Vagina (tissue), 2 donors: ENCODE data around the gene BNC2.

Experiments used
- POLR2A ChIP-seq, 2 donors: fragments of 450-650 bp; IDR thresholded peaks; one replicate each; pipeline ENCODE4 v1.6.1; 2017; ENCODE audit warnings: antibody characterized with exemption in 2 of 2, mild to moderate bottlenecking in 2 of 2, moderate library complexity in 2 of 2
- TF ChIP-seq, protein P1 (sequence below), 3 experiments: fragments of 450-650 bp in 2 of 3; fragments of 200-600 bp in 1 of 3; sonication (generic) in 1 of 3; IDR thresholded peaks; one replicate each; pipeline ENCODE4 v1.5.1; 2017 to 2019; ENCODE audit warnings: antibody characterized with exemption in 3 of 3, mild to moderate bottlenecking in 2 of 3, moderate library complexity in 2 of 3

DNA sequence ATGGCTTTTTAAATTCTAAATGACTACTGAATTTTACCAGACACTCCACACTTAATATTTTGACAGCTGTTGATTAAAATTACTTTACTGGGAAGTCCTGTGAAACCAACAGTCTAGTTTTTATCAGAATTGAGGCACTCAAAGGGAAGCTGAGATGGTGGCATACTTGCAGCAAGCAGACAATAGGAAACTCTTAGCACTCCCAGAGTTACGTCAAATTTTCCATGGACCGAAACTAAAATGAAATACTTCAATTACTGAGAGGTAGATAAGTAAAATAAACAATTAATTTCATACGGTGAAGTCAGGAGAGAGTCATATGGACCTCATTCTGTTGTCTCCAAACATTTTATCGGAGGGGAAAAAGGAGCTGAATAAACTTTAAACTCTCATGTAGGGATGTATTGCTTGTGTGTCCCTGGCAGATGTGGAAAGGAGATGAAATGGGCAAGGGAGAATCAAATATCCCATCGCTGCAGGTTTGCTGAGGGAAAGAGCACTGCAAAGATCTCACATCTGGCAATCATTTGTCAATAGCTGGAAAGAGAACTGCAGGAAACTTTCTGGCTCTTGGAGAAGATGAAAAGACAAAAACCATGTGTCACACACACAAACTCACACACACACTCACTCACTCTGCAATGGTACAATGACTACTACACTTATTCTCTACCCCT, 189.4 kb downstream of the BNC2 start:
- TF ChIP-seq, protein P1, sequence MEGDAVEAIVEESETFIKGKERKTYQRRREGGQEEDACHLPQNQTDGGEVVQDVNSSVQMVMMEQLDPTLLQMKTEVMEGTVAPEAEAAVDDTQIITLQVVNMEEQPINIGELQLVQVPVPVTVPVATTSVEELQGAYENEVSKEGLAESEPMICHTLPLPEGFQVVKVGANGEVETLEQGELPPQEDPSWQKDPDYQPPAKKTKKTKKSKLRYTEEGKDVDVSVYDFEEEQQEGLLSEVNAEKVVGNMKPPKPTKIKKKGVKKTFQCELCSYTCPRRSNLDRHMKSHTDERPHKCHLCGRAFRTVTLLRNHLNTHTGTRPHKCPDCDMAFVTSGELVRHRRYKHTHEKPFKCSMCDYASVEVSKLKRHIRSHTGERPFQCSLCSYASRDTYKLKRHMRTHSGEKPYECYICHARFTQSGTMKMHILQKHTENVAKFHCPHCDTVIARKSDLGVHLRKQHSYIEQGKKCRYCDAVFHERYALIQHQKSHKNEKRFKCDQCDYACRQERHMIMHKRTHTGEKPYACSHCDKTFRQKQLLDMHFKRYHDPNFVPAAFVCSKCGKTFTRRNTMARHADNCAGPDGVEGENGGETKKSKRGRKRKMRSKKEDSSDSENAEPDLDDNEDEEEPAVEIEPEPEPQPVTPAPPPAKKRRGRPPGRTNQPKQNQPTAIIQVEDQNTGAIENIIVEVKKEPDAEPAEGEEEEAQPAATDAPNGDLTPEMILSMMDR (IDR thresholded peaks at IDR 0.05): no peak
- no peak for TF ChIP-seq POLR2A (IDR thresholded peaks at IDR 0.05)
